ENCODE results near the gene TMEM31. TPM values are rescaled to one million over a fixed set of nuclear protein-coding genes. Genes with fewer than 3 reads are reported as not detected.

The TMEM31 gene
- total and polyA plus RNA-seq, 2 donors (not counting 3 experiments of a cell fraction or from before 2014, with no cell fraction given), result not detected

DNA sequence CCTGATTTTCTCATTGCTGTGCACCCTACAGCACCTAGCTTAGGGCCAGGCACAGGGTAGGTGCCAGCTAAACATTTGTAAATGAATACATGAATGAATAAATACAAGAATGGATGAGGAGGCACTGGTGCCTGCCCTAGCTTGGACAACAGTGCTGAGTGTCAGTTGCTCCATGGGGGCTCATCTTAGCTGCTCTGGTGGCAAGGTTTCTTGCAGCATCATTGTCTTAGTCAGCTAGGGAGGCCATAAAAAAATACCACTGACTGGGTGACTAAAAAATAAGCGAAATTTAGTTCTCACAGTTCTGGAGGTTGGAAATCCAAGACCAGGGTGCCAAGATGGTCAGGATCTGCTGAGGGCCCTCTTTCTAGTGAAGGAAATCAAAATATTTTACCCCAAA is 31.2 kb downstream of the TMEM31 start:
- no peak overlapping the region for H2AFZ ChIP-seq (ENCODE audit: low read depth, low read length)
- no peak overlapping the region for H3K4me2 ChIP-seq (ENCODE audit: insufficient read depth, low read length)
- no peaks in the 10 kb centered on the region for H4K20me1 ChIP-seq (replicated peaks; ENCODE audit: control insufficient read depth, extremely low read depth, insufficient read depth, low read length)
- no peak overlapping the region for H3K27ac ChIP-seq (ENCODE audit: insufficient read depth, low read depth, low read length)
- no peak overlapping the region for H3K4me3 ChIP-seq (replicated peaks in 1 of 3; ENCODE audit: insufficient read depth in 1 of 3, low read depth in 1 of 3, low read length in 3 of 3)
- POLR2A ChIA-PET, result no interaction called here
- no peak overlapping the region for H3K9ac ChIP-seq (replicated peaks; ENCODE audit: extremely low read depth, insufficient read depth, low read length)
- no peaks in the 10 kb centered on the region for H3K9me3 ChIP-seq (replicated peaks; ENCODE audit: control insufficient read depth, insufficient read depth, low read length)
- CTCF ChIA-PET, result no interaction called here
- DNase-seq (ENCODE audit: low read depth, low spot score) (no peak), FAIRE-seq (no peak)
- no peaks in the 10 kb centered on the region for H3K4me1 ChIP-seq (ENCODE audit: control insufficient read depth, extremely low read depth, insufficient read depth, low read length)
- intact Hi-C loops (cut with micrococcal nuclease), result no loop called here
- H3K9me1 ChIP-seq (replicated peaks; ENCODE audit: control insufficient read depth, extremely low read depth, insufficient read depth, low read length), result no peaks in the 10 kb centered on the region
- no peak for TF ChIP-seq MYC (IDR thresholded peaks at IDR 0.05; ENCODE audit: low read depth, low read length)
- no peak for TF ChIP-seq EZH2 (IDR thresholded peaks at IDR 0.05; ENCODE audit: borderline replicate concordance, low read depth, low read length, severe bottlenecking)
- no peak for TF ChIP-seq POLR2A (IDR thresholded peaks at IDR 0.05; ENCODE audit: low read depth, low read length)
- no peak for TF ChIP-seq GATA2 (IDR thresholded peaks at IDR 0.05; ENCODE audit: insufficient read depth, insufficient read length, low read depth, low read length)
- TF ChIP-seq FOS (IDR thresholded peaks at IDR 0.05; ENCODE audit: borderline replicate concordance, insufficient read depth, low read length), result no peak
- TF ChIP-seq MAX (IDR thresholded peaks at IDR 0.05; ENCODE audit: insufficient read depth, insufficient read length), result no peak
- no peak for TF ChIP-seq JUN (IDR thresholded peaks at IDR 0.05; ENCODE audit: borderline replicate concordance, insufficient read depth, insufficient read length, low read depth)
- TF ChIP-seq POLR2AphosphoS5 (IDR thresholded peaks at IDR 0.05; ENCODE audit: insufficient read depth, low read depth, low read length), result no peak
- TF ChIP-seq, protein P1, sequence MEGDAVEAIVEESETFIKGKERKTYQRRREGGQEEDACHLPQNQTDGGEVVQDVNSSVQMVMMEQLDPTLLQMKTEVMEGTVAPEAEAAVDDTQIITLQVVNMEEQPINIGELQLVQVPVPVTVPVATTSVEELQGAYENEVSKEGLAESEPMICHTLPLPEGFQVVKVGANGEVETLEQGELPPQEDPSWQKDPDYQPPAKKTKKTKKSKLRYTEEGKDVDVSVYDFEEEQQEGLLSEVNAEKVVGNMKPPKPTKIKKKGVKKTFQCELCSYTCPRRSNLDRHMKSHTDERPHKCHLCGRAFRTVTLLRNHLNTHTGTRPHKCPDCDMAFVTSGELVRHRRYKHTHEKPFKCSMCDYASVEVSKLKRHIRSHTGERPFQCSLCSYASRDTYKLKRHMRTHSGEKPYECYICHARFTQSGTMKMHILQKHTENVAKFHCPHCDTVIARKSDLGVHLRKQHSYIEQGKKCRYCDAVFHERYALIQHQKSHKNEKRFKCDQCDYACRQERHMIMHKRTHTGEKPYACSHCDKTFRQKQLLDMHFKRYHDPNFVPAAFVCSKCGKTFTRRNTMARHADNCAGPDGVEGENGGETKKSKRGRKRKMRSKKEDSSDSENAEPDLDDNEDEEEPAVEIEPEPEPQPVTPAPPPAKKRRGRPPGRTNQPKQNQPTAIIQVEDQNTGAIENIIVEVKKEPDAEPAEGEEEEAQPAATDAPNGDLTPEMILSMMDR (IDR thresholded peaks at IDR 0.05; ENCODE audit: extremely low read depth in 1 of 2, insufficient read depth in 1 of 2, low read depth in 1 of 2, low read length in 2 of 2), result no peak
- H3K36me3 ChIP-seq (ENCODE audit: control insufficient read depth in 2 of 2, extremely low read depth in 1 of 2, insufficient read depth in 2 of 2, low read length in 2 of 2), result no peaks in the 10 kb centered on the region
- dilution Hi-C loops (cut with MboI; ENCODE audit: extremely low pct_ligation_motif_present, low sequenced_read_pairs), result no loop called here
- peaks cover 0 to under 1% of the 10 kb centered on the region in 2 experiments for H3K27me3 ChIP-seq (ENCODE audit: control insufficient read depth in 2 of 2, insufficient read depth in 2 of 2, low read length in 2 of 2)
- H3K79me2 ChIP-seq (ENCODE audit: control insufficient read depth, insufficient read depth, low read length), result no peaks in the 10 kb centered on the region
- no TSS peak for BruUV-seq (replicated peaks)
